Calu3 (cell line): ENCODE results near the gene POLR1G. TPM values are rescaled to one million over a fixed set of nuclear protein-coding genes. Genes with fewer than 3 reads are reported as not detected.
A peak's percentile ranks its signal among the peaks of the same experiment; 100 is the strongest.

Source experiments
- BruUV-seq: library from RNA; stranded (reverse); fragments of 400-500 nt; replicated peaks from 2 replicates; lab custom pipeline; 2021; lab: Mats Ljungman, UMichigan
- CTCF ChIA-PET: fragments of 300-600 bp; sonication (Branson Sonifier 250); formaldehyde crosslinking; loops from one replicate; lab custom pipeline; 2022; ENCODE audit warnings: antibody characterized with exemption; lab: Charles Lee
- DNase-seq: peaks from one replicate; pipeline ENCODE4 v3.0.0; 2022
- H3K27ac Mint-ChIP-seq: one replicate; pipeline ENCODE4 v1.8.0; 2022; ENCODE audit warnings: mixed read lengths; ENCODE audit not compliant: unreplicated experiment
- H3K27me3 Mint-ChIP-seq: one replicate; pipeline ENCODE4 v1.8.0; 2022; ENCODE audit warnings: mixed read lengths; ENCODE audit not compliant: unreplicated experiment
- H3K36me3 Mint-ChIP-seq: one replicate; pipeline ENCODE4 v1.8.0; 2022; ENCODE audit warnings: mild to moderate bottlenecking, moderate library complexity, mixed read lengths; ENCODE audit not compliant: insufficient read depth, unreplicated experiment
- H3K4me1 Mint-ChIP-seq: one replicate; pipeline ENCODE4 v1.8.0; 2022; ENCODE audit warnings: mild to moderate bottlenecking, low read depth, mixed read lengths; ENCODE audit not compliant: unreplicated experiment
- H3K4me3 Mint-ChIP-seq: one replicate; pipeline ENCODE4 v1.8.0; 2022; ENCODE audit warnings: mild to moderate bottlenecking, low read depth, moderate library complexity, mixed read lengths; ENCODE audit not compliant: unreplicated experiment
- H3K9me3 Mint-ChIP-seq: one replicate; pipeline ENCODE4 v1.8.0; 2022; ENCODE audit warnings: low read depth, mixed read lengths; ENCODE audit not compliant: unreplicated experiment
- CTCF ChIP-seq: fragments of 200-600 bp; IDR thresholded peaks from one replicate; pipeline ENCODE4 v1.8.0; 2022; ENCODE audit warnings: antibody characterized with exemption; ENCODE audit not compliant: unreplicated experiment
- intact Hi-C: fragments of 100-400 bp; cut with micrococcal nuclease; formaldehyde crosslinking; loops from one replicate; pipeline ENCODE4 v1.10.0; 2022; ENCODE audit not compliant: unreplicated experiment
- total RNA-seq: library from RNA; stranded (reverse); gene quantifications from 2 replicates; pipeline ENCODE4 v1.2.3, GENCODE V29; 2022

The POLR1G gene
- total RNA-seq, 1 experiment from 2014 or later = 25.8 TPM

- no TSS peak for BruUV-seq
- Mint-ChIP-seq H3K4me3 (no peak overlapping the region), H3K4me1 (peaks cover 37% of the 10 kb centered on the region), H3K36me3 (peaks cover 34% of the 10 kb centered on the region), H3K27me3 (no peaks in the 10 kb centered on the region), H3K9me3 (no peaks in the 10 kb centered on the region), H3K27ac (peak overlapping the region; percentile 9)
- no peak for DNase-seq
- CTCF ChIA-PET = no interaction called here
- intact Hi-C loops = no loop called here
- TF ChIP-seq CTCF = no peak
Observed at GRCh38 chr19:45421947-45422498, 15.6 kb downstream of the POLR1G start.

GRCh38 chr19:45423033-45423588 is 16.7 kb downstream of the POLR1G start:
- intact Hi-C loops = no loop called here
- DNase-seq = no peak
- H3K4me3 Mint-ChIP-seq = peak overlapping the region; percentile 77
- no peak for TF ChIP-seq CTCF
- no TSS peak for BruUV-seq
- CTCF ChIA-PET = interaction anchor here (2.1 kb wide), 1 partner anchor 21 kb away, joined by 18 read pairs; no protein-coding TSS in a partner anchor
- H3K27me3 Mint-ChIP-seq = no peaks in the 10 kb centered on the region
- H3K27ac Mint-ChIP-seq = peak overlapping the region; percentile 85
- peaks cover 40% of the 10 kb centered on the region for H3K36me3 Mint-ChIP-seq
- peaks cover 41% of the 10 kb centered on the region for H3K4me1 Mint-ChIP-seq
- H3K9me3 Mint-ChIP-seq = no peaks in the 10 kb centered on the region

DNA sequence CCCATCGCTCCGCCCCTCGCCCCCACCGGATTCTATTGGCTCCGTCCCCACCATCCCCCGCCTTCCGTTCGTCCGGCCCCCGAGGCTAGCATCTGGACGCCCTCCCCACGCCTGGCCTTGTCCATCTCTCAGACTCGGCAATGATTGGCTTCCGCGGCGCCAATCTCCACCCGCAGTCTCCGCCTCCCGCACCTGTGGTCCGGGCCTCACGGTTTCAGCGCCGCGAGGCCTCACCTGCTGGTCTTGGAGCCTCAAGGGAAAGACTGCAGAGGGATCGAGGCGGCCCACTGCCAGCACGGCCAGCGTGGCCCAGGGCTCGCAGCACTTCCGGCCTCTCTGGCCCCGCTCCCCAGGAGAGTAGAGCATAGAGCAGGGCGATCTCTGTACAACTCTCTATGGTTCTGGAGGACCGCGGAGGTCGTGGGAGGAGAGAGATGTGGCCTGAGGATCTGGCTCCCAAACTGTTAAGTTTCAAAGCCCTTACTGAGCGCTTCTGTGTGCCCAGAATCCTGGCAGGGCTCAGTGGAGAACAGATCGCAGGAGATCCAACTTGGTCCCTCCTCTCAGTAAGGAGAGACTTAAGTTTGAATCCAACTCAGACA is 17.2 kb downstream of the POLR1G start, which contains the start of gene ERCC1:
TSS of gene ERCC1 (minus strand) at position 329 of the 602 bp plus-strand sequence. CDS start 543 bp downstream, outside the sequence.
- no peaks in the 10 kb centered on the region for H3K27me3 Mint-ChIP-seq
- intact Hi-C loops = loop anchor here (2.0 kb wide), 1 partner anchor 19 kb away; the partner anchor contains the start of gene PPP1R13L
- H3K27ac Mint-ChIP-seq = peak within 1 kb of the TSS; percentile 85
- TF ChIP-seq CTCF = no peak
- H3K9me3 Mint-ChIP-seq = no peaks in the 10 kb centered on the region
- TSS peak; percentile 87 for BruUV-seq
- peak; percentile 99 for DNase-seq
- peaks cover 46% of the 10 kb centered on the region for H3K36me3 Mint-ChIP-seq
- peak within 1 kb of the TSS; percentile 77 for H3K4me3 Mint-ChIP-seq
- CTCF ChIA-PET = interaction anchor here (0.8 to 2.1 kb wide), 7 partner anchors 16 to 269 kb away, joined by 3 to 18 read pairs (median 7); partner anchors contain the start of genes PPP1R13L and QPCTL
- H3K4me1 Mint-ChIP-seq = peaks cover 41% of the 10 kb centered on the region

DNA sequence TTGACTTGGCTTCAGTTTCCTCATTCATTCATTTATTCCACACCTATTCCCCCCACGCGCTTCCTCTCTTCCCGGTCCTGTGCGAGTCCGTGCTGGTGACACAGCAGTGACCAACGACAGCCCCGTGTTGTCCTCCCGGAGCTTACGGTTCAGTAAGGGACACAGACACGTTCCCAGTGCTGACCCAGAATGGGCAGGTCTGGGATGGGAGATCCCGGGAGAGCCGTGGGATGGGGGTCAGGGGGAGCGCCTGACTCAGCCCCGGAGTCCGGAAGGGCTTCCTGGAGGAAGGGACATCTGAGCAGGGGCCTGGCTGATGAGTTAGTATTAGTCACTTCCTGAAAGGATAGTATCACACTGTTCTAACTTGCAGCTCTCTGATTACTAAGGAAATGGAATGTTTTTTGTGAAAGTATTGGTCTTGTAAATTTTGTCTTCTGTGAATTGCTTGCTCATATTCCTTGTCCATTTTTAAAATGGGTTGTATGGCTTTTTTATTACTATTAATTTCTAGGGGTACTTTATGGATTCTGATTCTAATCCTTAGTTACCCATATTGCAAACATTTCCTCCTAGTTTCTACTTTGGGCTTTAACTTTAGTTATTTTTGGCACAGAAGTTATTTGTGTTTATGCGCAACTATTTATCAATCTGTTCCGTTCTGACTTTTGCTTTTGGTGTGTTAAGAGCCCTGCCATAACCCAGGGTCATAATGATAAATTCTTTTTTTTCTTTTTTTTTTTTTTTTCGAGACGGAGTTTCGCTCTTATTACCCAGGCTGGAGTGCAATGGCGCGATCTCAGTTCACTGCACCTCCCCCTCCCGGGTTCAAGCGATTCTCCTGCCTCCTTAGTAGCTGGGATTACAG is 18.0 kb downstream of the POLR1G start:
- Mint-ChIP-seq H3K4me3 (peak overlapping the region; percentile 77), H3K27me3 (no peaks in the 10 kb centered on the region), H3K4me1 (peaks cover 41% of the 10 kb centered on the region), H3K36me3 (peaks cover 47% of the 10 kb centered on the region), H3K9me3 (no peaks in the 10 kb centered on the region), H3K27ac (peak overlapping the region; percentile 85)
- CTCF ChIA-PET = interaction anchor here (0.7 to 2.1 kb wide), 8 partner anchors 10 to 268 kb away, joined by 3 to 18 read pairs (median 6); partner anchors contain the start of genes PPP1R13L and QPCTL
- intact Hi-C loops = loop anchor here (2.0 kb wide), 1 partner anchor 20 kb away; the partner anchor contains the start of gene PPP1R13L
- BruUV-seq = no TSS peak
- peak; percentile 87 for DNase-seq
- TF ChIP-seq CTCF = no peak
